NCI-H446 treated with DMSO at 0.1 percent for 48 hours (cell line): Measurements from ENCODE around the gene MAD1L1.
"Not testable (repeated sequence)": the region's sequence is repeated elsewhere in the genome, so short reads cannot be mapped to it uniquely, and the experiment has no call there.

ENCODE experiments used
- DNase-seq: peaks from one replicate; lab custom pipeline; 2025; lab: John Stamatoyannopoulos, UW

MAD1L1 gene

GRCh38 chr7:1838911-1839531 lies 393.7 kb downstream of the MAD1L1 start:
- DNase-seq = not testable (repeated sequence)

GRCh38 chr7:1838544-1838872 lies 394.2 kb downstream of the MAD1L1 start:
- not testable (repeated sequence) for DNase-seq

GRCh38 chr7:1837696-1838543 lies 394.8 kb downstream of the MAD1L1 start:
- not testable (repeated sequence) for DNase-seq

GRCh38 chr7:1831933-1832535 lies 400.7 kb downstream of the MAD1L1 start:
- DNase-seq = not testable (repeated sequence)

GRCh38 chr7:1831471-1831870 lies 401.3 kb downstream of the MAD1L1 start:
- DNase-seq = not testable (repeated sequence)

GRCh38 chr7:1829668-1830067 lies 403.1 kb downstream of the MAD1L1 start:
- not testable (repeated sequence) for DNase-seq

GRCh38 chr7:1829111-1829510 lies 403.6 kb downstream of the MAD1L1 start:
- no peak for DNase-seq

- not testable (repeated sequence) for DNase-seq
Measured at GRCh38 chr7:1828170-1828569, 404.6 kb downstream of the MAD1L1 start.

GRCh38 chr7:1827521-1827981 lies 405.2 kb downstream of the MAD1L1 start:
- DNase-seq = not testable (repeated sequence)

- DNase-seq = not testable (repeated sequence)
Measured at GRCh38 chr7:1826931-1827330, 405.8 kb downstream of the MAD1L1 start.

- DNase-seq = no peak
Measured at GRCh38 chr7:1825897-1826741, 406.6 kb downstream of the MAD1L1 start.

- DNase-seq = not testable (repeated sequence)
Measured at GRCh38 chr7:1825647-1825896, 407.2 kb downstream of the MAD1L1 start.

GRCh38 chr7:1824882-1825646 lies 407.7 kb downstream of the MAD1L1 start:
- DNase-seq = not testable (repeated sequence)

- DNase-seq = not testable (repeated sequence)
Measured at GRCh38 chr7:1824151-1824881, 408.4 kb downstream of the MAD1L1 start.

GRCh38 chr7:1823376-1824150 lies 409.2 kb downstream of the MAD1L1 start:
- no peak for DNase-seq

- no peak for DNase-seq
Measured at GRCh38 chr7:1819259-1819841, 413.4 kb downstream of the MAD1L1 start.

- DNase-seq = no peak
Measured at GRCh38 chr7:1818575-1819258, 414.0 kb downstream of the MAD1L1 start.

- DNase-seq = no peak
Measured at GRCh38 chr7:1817061-1817712, 415.6 kb downstream of the MAD1L1 start.
